Measurements from ENCODE around the gene SPATA2. TPM values are rescaled to one million over a fixed set of nuclear protein-coding genes. Genes with fewer than 3 reads are reported as not detected.

SPATA2 gene
- total RNA-seq, 1 experiment from 2014 or later: 16.0 TPM

DNA sequence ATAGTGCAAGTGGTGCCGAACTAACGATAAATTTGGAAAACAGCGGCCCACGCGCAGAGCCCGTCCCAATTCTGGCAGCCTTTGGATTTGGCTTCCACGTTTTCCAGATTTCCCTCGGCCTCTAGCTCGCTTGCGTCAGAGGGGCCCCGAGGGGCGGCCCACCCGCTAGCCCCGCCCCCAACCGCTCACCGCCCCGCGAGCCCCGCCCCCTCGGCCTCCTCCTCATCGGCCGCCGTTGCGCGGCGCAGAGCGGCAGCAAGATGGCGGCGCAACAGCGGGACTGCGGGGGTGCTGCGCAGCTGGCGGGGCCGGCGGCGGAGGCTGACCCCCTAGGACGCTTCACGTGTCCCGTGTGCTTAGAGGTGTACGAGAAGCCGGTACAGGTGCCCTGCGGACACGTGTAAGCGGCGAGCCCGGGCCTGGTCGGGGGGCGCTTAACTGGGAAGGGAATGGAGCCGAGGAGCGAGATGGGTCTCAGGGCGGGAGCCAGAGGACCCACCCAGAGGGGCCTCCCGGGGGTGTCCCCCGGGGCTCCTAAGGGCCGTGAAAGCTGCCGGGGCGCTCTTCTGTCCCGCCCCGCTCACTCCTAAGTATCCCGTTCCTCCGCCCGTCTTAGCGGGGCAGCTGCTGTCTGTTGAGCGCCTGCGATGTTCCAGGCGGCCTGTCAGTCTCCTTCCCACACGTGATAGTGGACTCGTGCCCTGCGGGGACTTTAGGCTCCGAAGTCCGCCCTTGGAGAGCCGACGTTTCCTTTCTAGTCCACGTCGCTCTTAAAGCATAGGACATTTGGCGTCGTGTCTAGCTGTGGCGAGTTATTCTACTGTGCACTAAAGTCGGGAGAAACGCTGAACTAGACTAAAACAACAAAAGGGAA, 21.1 kb upstream of the SPATA2 start, which contains the start of gene RNF114:
Gene RNF114 (plus strand): TSS at position 245 of the 874 bp plus-strand sequence. CDS start 16 bp downstream, at position 261.
- H3K4me3 Mint-ChIP-seq (ENCODE audit: low read depth, unreplicated experiment): peak within 1 kb of the TSS; percentile 96
- TF ChIP-seq, protein P1, sequence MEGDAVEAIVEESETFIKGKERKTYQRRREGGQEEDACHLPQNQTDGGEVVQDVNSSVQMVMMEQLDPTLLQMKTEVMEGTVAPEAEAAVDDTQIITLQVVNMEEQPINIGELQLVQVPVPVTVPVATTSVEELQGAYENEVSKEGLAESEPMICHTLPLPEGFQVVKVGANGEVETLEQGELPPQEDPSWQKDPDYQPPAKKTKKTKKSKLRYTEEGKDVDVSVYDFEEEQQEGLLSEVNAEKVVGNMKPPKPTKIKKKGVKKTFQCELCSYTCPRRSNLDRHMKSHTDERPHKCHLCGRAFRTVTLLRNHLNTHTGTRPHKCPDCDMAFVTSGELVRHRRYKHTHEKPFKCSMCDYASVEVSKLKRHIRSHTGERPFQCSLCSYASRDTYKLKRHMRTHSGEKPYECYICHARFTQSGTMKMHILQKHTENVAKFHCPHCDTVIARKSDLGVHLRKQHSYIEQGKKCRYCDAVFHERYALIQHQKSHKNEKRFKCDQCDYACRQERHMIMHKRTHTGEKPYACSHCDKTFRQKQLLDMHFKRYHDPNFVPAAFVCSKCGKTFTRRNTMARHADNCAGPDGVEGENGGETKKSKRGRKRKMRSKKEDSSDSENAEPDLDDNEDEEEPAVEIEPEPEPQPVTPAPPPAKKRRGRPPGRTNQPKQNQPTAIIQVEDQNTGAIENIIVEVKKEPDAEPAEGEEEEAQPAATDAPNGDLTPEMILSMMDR (IDR thresholded peaks at IDR 0.05; ENCODE audit: unreplicated experiment): no peak
- H3K36me3 Mint-ChIP-seq (ENCODE audit: insufficient read depth, unreplicated experiment): peaks cover 43% of the 10 kb centered on the region
- CTCF ChIA-PET: interaction anchor here (0.6 to 1.4 kb wide), 5 partner anchors 20 to 135 kb away, joined by 4 to 12 read pairs (median 5); partner anchors contain the start of gene SPATA2
- no peaks in the 10 kb centered on the region for H3K9me3 Mint-ChIP-seq (ENCODE audit: low read depth, unreplicated experiment)
- intact Hi-C loops (cut with micrococcal nuclease; ENCODE audit: unreplicated experiment): no loop called here
- DNase-seq: peak; percentile 96
- H3K4me1 Mint-ChIP-seq (ENCODE audit: low read depth, unreplicated experiment): peaks cover 31% of the 10 kb centered on the region
- H3K27ac Mint-ChIP-seq (ENCODE audit: unreplicated experiment): peak within 1 kb of the TSS; percentile 65
- no TSS peak for BruUV-seq (replicated peaks)
- no peaks in the 10 kb centered on the region for H3K27me3 Mint-ChIP-seq (ENCODE audit: unreplicated experiment)

DNA sequence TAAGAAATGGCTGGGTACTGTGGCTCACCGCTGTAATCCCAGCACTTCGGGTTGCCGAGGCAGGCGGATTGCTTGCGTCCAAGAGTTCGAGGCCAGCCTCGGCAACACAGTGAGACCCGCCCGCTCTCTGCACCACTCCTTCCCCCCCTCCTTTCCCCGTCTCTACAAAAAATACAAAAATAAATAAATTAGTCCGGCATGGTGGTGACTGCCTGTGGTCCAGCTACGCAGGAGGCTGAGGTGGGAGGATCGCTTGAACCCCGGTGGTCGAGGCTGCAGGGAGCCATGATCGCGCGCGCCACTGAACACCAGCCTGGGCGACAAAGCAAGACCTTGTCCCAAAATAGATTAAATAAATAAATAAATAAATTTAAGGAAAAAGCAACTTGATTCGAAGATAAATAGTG, 20.4 kb upstream of the SPATA2 start:
- no TSS peak for BruUV-seq (replicated peaks)
- no peaks in the 10 kb centered on the region for H3K9me3 Mint-ChIP-seq (ENCODE audit: low read depth, unreplicated experiment)
- peaks cover 25% of the 10 kb centered on the region for H3K4me1 Mint-ChIP-seq (ENCODE audit: low read depth, unreplicated experiment)
- peak overlapping the region; percentile 96 for H3K4me3 Mint-ChIP-seq (ENCODE audit: low read depth, unreplicated experiment)
- peaks cover 37% of the 10 kb centered on the region for H3K36me3 Mint-ChIP-seq (ENCODE audit: insufficient read depth, unreplicated experiment)
- intact Hi-C loops (cut with micrococcal nuclease; ENCODE audit: unreplicated experiment): no loop called here
- DNase-seq: no peak
- CTCF ChIA-PET: interaction anchor here (0.6 to 1.4 kb wide), 5 partner anchors 20 to 240 kb away, joined by 4 to 12 read pairs (median 5); partner anchors contain the start of gene SPATA2
- TF ChIP-seq, protein P1 (IDR thresholded peaks at IDR 0.05; ENCODE audit: unreplicated experiment): no peak
- no peaks in the 10 kb centered on the region for H3K27me3 Mint-ChIP-seq (ENCODE audit: unreplicated experiment)
- H3K27ac Mint-ChIP-seq (ENCODE audit: unreplicated experiment): no peak overlapping the region

DNA sequence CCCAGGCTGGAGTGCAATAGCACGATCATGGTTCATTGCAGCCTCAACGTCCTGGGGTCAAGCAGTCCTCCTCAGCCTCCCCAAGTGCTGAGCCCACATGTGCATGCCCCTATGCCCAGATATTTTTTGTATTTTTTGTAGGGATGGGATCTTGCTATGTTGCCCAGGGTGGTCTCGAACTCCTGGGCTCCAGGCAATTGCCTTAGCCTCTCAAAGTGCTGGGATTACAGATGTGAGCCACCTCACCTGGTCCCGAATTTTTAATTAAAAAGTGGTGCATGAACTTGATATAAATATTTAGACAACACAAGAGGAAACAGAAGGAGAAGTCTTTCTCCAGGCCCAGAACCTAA, 13.8 kb upstream of the SPATA2 start:
- intact Hi-C loops (cut with micrococcal nuclease; ENCODE audit: unreplicated experiment): loop anchor here (2.0 to 5.0 kb wide), 2 partner anchors 318 to 387 kb away; no protein-coding TSS in a partner anchor
- Mint-ChIP-seq H3K27ac (ENCODE audit: unreplicated experiment) (no peak overlapping the region), H3K27me3 (ENCODE audit: unreplicated experiment) (no peaks in the 10 kb centered on the region), H3K4me3 (ENCODE audit: low read depth, unreplicated experiment) (no peak overlapping the region), H3K9me3 (ENCODE audit: low read depth, unreplicated experiment) (no peaks in the 10 kb centered on the region), H3K4me1 (ENCODE audit: low read depth, unreplicated experiment) (no peaks in the 10 kb centered on the region), H3K36me3 (ENCODE audit: insufficient read depth, unreplicated experiment) (no peaks in the 10 kb centered on the region)
- TF ChIP-seq, protein P1 (IDR thresholded peaks at IDR 0.05; ENCODE audit: unreplicated experiment): no peak
- no peak for DNase-seq
- CTCF ChIA-PET: no interaction called here
- BruUV-seq (replicated peaks): no TSS peak

DNA sequence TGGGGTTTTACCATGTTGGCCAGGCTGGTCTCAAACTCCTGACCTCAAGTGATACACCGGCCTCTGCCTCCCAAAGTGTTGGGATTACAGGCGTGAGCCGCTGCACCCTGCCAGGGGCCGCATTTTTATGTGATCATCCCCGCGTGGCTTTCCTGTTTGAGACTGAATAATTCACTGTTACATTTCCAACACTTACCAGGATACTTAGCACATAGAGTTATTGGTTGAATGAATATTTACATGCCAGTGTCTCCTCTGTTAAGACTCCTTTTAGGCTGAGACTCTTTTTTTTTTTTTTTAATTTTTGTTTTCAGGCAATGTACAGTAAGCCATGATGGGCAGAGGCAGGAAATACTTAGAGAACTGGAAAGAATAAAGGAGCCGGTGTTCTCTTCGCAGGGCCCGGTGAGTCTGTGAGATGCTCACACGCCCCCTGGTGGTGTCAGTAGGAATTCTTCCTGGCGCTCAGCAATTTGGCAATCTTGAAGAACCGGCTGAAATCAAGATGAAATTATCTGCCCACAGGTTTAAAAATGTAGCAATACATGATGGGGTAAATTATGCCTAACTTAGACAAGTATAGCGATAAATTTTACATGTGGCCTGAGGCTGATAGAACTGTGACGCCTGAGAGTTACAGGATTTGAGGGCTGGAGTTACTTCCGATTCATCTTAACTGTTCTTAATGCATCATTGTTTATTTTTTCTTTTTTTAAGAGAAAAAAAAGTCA, 13.2 kb upstream of the SPATA2 start:
- H3K4me3 Mint-ChIP-seq (ENCODE audit: low read depth, unreplicated experiment): no peak overlapping the region
- intact Hi-C loops (cut with micrococcal nuclease; ENCODE audit: unreplicated experiment): loop anchor here (2.0 to 5.0 kb wide), 2 partner anchors 318 to 386 kb away; no protein-coding TSS in a partner anchor
- peak; percentile 93 for DNase-seq
- H3K27me3 Mint-ChIP-seq (ENCODE audit: unreplicated experiment): no peaks in the 10 kb centered on the region
- peaks cover 3% of the 10 kb centered on the region for H3K4me1 Mint-ChIP-seq (ENCODE audit: low read depth, unreplicated experiment)
- peak overlapping the region; percentile 42 for H3K27ac Mint-ChIP-seq (ENCODE audit: unreplicated experiment)
- BruUV-seq (replicated peaks): no TSS peak
- H3K36me3 Mint-ChIP-seq (ENCODE audit: insufficient read depth, unreplicated experiment): no peaks in the 10 kb centered on the region
- H3K9me3 Mint-ChIP-seq (ENCODE audit: low read depth, unreplicated experiment): no peaks in the 10 kb centered on the region
- TF ChIP-seq, protein P1 (IDR thresholded peaks at IDR 0.05; ENCODE audit: unreplicated experiment): peak; percentile 91
- CTCF ChIA-PET: interaction anchor here (0.8 kb wide), 1 partner anchor 15 kb away, joined by 3 read pairs; no protein-coding TSS in a partner anchor
